ENCODE results near the gene COG5.

GRCh38 chr7:107526672-107527071, 37.0 kb downstream of the COG5 start:
- TF ChIP-seq CTCF (conservative IDR thresholded peaks at IDR 0.05; ENCODE audit: low read depth in 2 of 2) (no peak), ZNF114 (CRISPR knock-in tag; IDR thresholded peaks at IDR 0.05) (no peak), EZH2 (IDR thresholded peaks at IDR 0.05; ENCODE audit: low read depth, unreplicated experiment) (no peak), ETS1 (IDR thresholded peaks at IDR 0.05) (no peak), EZH2phosphoT487 (IDR thresholded peaks at IDR 0.05; ENCODE audit: unreplicated experiment) (no peak), POLR2AphosphoS5 (IDR thresholded peaks at IDR 0.05; ENCODE audit: low read depth) (no peak), JUNB (IDR thresholded peaks at IDR 0.05; ENCODE audit: unreplicated experiment) (no peak), CREB1 (CRISPR knock-in tag; IDR thresholded peaks at IDR 0.05; ENCODE audit: low read depth) (no peak), ZNF331 (CRISPR knock-in tag; IDR thresholded peaks at IDR 0.05; ENCODE audit: low read depth) (no peak), REST (IDR thresholded peaks at IDR 0.05; ENCODE audit: unreplicated experiment) (no peak), ZNF462 (CRISPR knock-in tag; IDR thresholded peaks at IDR 0.05) (no peak)
